SJSA1 (cell line): ENCODE measurements around the gene SPRY2. TPM values are rescaled to one million over a fixed set of nuclear protein-coding genes. Genes with fewer than 3 reads are reported as not detected.
A peak's percentile ranks its signal among the peaks of the same experiment; 100 is the strongest.

Experiments used
- DNase-seq, 2 experiments: peaks; one replicate each; pipeline ENCODE4 v3.0.0-alpha.2; 2015 to 2020; ENCODE audit warnings: low spot score in 2 of 2, low read depth in 1 of 2
- H3K27ac ChIP-seq: fragments of 250-450 bp; sonication (Bioruptor Pico); 2 replicates; pipeline ENCODE4 v1.5.1; 2020; ENCODE audit warnings: mild to moderate bottlenecking, moderate library complexity
- H3K27me3 ChIP-seq: fragments of 250-450 bp; sonication (Bioruptor Pico); replicated peaks from 2 replicates; pipeline ENCODE4 v1.5.1; 2020; ENCODE audit warnings: mild to moderate bottlenecking, moderate library complexity
- H3K36me3 ChIP-seq: fragments of 250-450 bp; sonication (Bioruptor Pico); 2 replicates; pipeline ENCODE4 v1.5.1; 2020; ENCODE audit warnings: mild to moderate bottlenecking
- H3K4me1 ChIP-seq: fragments of 250-450 bp; sonication (Bioruptor Pico); replicated peaks from 2 replicates; pipeline ENCODE4 v1.6.1; 2021; ENCODE audit warnings: mild to moderate bottlenecking
- H3K4me3 ChIP-seq: fragments of 250-450 bp; sonication (Bioruptor Pico); 2 replicates; pipeline ENCODE4 v1.5.1; 2020; ENCODE audit warnings: mild to moderate bottlenecking
- H3K9me3 ChIP-seq: fragments of 250-450 bp; sonication (Bioruptor Pico); replicated peaks from 2 replicates; pipeline ENCODE4 v1.5.1; 2020; ENCODE audit warnings: mild to moderate bottlenecking
- total RNA-seq: library from RNA; depleted of rRNA; stranded (reverse); fragments of >200 nt; shearing (Covaris generic); gene quantifications from 2 replicates; pipeline ENCODE4 v1.2.3, GENCODE V29; 2014

SPRY2 gene
- total RNA-seq, 1 experiment from 2014 or later: 43.3 TPM

DNA sequence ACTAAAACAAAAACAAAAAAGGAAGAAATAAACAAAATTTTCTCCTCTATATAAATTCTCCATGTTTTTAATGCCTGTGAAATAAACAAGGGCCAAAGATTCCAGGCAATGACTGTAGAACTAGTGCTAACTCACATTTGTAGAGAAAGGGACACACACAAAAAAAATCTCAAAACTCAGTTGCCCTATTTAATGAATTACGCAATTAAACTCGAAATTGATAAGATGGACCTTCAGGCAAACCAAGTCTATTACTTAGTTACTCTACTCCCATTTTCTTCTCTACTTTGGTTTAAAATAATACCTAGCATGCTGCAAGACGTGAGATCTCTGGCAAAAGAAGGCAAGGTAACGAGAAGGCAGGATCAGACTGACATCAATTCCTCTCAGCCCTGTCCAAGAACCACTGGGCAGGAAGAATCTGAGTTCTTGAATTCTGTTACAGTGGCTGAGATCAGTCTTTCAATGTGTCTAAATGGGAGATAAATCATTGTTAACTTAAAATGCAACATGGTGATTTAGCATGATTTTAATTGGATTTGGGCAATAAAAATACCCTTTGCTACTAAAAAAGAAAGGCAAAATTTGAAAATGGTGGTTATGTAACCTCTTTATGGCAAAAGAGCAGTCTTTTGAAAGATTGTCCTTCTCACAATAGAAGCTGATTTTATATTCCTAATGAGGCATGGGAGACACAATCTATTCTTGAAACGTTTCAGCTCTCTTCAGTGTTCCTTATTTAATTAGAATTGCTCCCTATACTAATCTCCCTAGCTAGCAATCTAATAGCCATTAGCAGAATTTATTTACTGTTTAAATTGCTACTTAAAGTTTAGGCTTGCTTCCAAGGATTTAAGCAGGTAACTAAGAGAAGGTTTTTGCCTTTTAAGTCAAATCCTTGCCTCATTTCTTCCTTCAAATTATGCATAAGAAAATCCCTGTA, 25.9 kb downstream of the SPRY2 start:
- peaks cover 14% of the 10 kb centered on the region for H3K4me1 ChIP-seq
- DNase-seq: no peak
- no peak overlapping the region for H3K27ac ChIP-seq
- no peaks in the 10 kb centered on the region for H3K36me3 ChIP-seq
- H3K4me3 ChIP-seq: no peak overlapping the region
- H3K9me3 ChIP-seq: no peaks in the 10 kb centered on the region
- H3K27me3 ChIP-seq: no peaks in the 10 kb centered on the region

DNA sequence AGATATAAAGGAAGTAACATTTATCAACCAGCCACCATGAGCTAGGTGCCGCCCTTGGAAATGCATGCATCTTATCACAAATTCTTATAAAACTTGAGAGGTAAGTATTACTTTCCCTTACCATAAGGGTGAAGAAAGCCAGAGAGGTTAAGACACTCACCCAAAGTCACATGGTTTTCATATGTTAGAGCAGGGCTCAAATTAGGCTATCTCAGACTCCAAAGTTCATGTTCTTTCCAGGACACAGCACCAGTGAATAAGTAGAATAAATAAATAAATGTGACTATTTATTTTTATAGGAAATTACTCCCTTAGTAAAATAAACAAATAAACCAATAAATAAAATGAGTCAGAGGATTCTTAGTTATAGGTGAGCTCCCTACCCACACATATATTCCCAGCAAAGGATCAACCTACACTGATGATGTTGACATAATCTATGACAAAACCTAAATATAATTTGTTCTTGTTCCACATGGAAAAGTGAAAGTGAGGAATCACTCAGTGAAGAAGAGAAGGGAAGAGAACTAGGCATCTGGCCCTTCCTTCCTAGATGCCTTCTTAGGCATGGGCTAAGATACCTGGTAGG, 27.2 kb downstream of the SPRY2 start:
- no peak overlapping the region for H3K27ac ChIP-seq
- H3K36me3 ChIP-seq: no peaks in the 10 kb centered on the region
- H3K4me3 ChIP-seq: no peak overlapping the region
- no peaks in the 10 kb centered on the region for H3K9me3 ChIP-seq
- peak in 1 of 2 experiments; percentile 69 for DNase-seq
- no peaks in the 10 kb centered on the region for H3K27me3 ChIP-seq
- H3K4me1 ChIP-seq: peaks cover 14% of the 10 kb centered on the region

DNA sequence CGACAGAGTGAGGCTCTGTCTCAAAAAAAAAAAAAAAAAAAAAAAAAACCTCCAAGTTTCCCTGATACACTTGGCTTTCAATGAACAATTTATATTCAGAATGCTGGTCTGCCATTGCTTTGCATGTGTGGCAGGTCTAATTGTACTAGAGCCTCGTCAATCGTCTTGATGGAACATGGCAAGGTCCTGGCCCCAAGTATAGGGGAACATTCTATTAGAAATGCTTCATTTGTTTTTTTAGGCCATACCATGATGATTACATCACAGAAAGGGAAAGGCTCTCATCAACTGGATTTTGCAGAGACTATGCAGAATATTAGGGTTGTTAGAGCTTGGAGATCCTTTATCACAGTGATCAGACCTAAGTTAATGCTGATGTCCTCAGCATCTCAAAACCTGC, 28.0 kb downstream of the SPRY2 start:
- Histone ChIP-seq H3K27me3 (no peaks in the 10 kb centered on the region), H3K9me3 (no peaks in the 10 kb centered on the region), H3K4me1 (peaks cover 14% of the 10 kb centered on the region), H3K27ac (no peak overlapping the region), H3K4me3 (no peak overlapping the region), H3K36me3 (no peaks in the 10 kb centered on the region)
- DNase-seq: no peak

DNA sequence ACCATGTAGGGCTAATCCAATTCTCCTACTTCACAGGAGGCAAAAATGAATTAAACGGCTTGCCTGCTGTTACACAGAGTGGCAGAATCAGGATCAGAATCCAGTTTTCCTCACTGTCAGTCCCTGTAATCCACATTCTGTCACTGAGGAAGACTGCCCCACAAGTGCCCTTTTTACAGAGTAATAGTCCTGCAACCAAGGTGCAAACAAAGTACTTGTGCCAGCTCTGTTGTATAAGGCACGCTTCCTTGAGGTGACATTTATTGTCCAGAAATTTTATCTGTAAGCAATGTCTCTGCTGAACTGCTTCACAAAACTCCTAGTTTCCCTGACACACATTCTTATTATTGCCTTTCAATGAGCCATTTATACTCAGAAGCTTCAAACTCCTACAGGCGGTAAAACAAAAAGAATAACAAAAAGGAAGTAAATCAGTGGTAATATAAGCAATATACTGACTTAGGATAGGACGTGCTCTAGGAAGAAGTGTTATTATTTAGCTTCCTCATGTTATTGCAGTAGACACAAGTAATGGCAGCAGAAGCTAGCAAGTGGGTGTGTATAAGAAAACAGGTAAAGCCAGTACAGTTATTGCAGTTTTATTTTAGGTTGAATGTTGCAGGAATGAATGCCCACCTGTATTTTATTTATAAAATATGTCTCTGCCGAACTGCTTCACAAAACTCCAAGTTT, 28.8 kb downstream of the SPRY2 start:
- H3K27me3 ChIP-seq: no peaks in the 10 kb centered on the region
- H3K27ac ChIP-seq: no peak overlapping the region
- no peaks in the 10 kb centered on the region for H3K36me3 ChIP-seq
- H3K9me3 ChIP-seq: no peaks in the 10 kb centered on the region
- no peak for DNase-seq
- H3K4me1 ChIP-seq: peaks cover 14% of the 10 kb centered on the region
- H3K4me3 ChIP-seq: no peak overlapping the region

DNA sequence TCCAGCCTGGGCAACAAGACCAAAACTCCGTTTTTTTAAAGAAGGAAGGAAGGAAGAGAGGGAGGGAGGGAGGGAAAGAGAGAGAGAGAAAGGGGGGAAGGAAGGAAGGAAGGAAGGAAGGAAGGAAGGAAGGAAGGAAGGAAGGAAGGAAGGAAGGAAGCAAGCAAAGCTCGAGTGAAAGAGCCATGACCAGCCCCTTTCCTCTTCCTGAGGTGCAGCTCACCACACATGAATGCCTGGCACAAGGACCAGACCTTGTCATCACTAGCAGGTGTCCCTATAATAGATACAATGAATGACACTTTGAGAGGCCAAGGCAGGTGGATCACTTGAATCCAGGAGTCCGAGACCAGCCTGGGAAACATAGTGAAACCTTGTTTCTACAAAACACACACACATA, 31.0 kb downstream of the SPRY2 start:
- Histone ChIP-seq H3K27me3 (no peaks in the 10 kb centered on the region), H3K27ac (no peak overlapping the region), H3K36me3 (no peaks in the 10 kb centered on the region), H3K4me3 (no peak overlapping the region), H3K9me3 (no peaks in the 10 kb centered on the region), H3K4me1 (peaks cover 14% of the 10 kb centered on the region)
- no peak for DNase-seq

DNA sequence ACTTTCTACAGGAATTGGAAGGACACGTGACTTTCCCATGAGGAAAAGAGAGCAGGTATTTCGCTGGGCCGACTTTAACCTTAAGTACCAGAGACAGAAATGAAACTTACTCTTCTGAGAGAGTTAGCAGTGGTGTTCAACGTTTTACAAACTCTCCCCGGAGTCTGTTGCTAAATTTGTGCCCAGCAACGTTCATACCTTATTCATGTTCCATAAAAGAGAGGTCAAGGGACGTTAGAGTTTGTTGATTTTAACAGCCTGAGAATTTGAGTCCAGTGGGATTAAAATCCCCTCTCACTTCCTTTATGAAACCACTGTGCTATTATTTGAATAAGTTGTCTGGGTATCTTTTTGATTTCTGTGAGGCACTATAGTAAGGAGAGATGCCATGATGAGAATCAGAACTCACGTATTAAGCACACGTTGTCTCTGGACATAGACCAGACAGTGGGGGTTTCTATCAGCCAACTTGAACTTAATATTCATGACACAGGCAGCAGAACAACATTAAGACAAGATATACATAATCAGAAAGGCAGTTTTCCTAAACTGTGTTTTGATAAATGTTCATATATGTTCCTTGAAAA, 33.4 kb downstream of the SPRY2 start:
- Histone ChIP-seq H3K9me3 (no peaks in the 10 kb centered on the region), H3K4me3 (no peak overlapping the region), H3K4me1 (no peaks in the 10 kb centered on the region), H3K36me3 (no peaks in the 10 kb centered on the region), H3K27ac (no peak overlapping the region), H3K27me3 (no peaks in the 10 kb centered on the region)
- no peak for DNase-seq

GRCh38 chr13:80306337-80306972, 34.5 kb downstream of the SPRY2 start:
- Histone ChIP-seq H3K36me3 (no peaks in the 10 kb centered on the region), H3K4me3 (no peak overlapping the region), H3K9me3 (no peaks in the 10 kb centered on the region), H3K27me3 (no peaks in the 10 kb centered on the region), H3K4me1 (no peaks in the 10 kb centered on the region), H3K27ac (no peak overlapping the region)
- DNase-seq: no peak

GRCh38 chr13:80305737-80306136, 35.2 kb downstream of the SPRY2 start:
- no peak for DNase-seq
- H3K27ac ChIP-seq: no peak overlapping the region
- no peaks in the 10 kb centered on the region for H3K27me3 ChIP-seq
- H3K4me3 ChIP-seq: no peak overlapping the region
- no peaks in the 10 kb centered on the region for H3K9me3 ChIP-seq
- H3K36me3 ChIP-seq: no peaks in the 10 kb centered on the region
- H3K4me1 ChIP-seq: no peaks in the 10 kb centered on the region

GRCh38 chr13:80303225-80303811, 37.6 kb downstream of the SPRY2 start:
- Histone ChIP-seq H3K4me3 (no peak overlapping the region), H3K9me3 (no peaks in the 10 kb centered on the region), H3K27ac (no peak overlapping the region), H3K36me3 (no peaks in the 10 kb centered on the region), H3K27me3 (no peaks in the 10 kb centered on the region), H3K4me1 (no peaks in the 10 kb centered on the region)
- no peak for DNase-seq

- H3K4me3 ChIP-seq: no peak overlapping the region
- H3K9me3 ChIP-seq: no peaks in the 10 kb centered on the region
Observed at GRCh38 chr13:80299046-80299445, 41.9 kb downstream of the SPRY2 start.

DNA sequence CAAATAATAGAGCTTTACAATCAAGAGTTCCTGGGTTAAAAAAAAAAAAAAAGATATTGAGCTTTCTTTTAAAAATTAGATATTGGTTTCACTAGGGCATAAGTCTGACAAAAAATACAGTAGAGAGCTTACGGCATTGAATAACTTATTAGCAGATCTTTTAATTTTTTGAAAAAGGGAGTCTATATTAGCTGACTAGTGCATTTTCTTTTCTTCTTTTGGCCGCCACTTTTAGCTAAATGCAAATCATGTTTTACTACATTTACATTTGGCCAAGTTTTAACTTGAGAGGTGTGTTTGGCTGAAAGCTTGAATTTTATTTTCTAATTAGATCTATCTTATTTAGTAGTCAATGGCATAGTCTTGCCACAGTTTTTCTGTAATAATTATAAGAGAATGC, 43.4 kb downstream of the SPRY2 start:
- H3K27ac ChIP-seq: no peak overlapping the region
- no peaks in the 10 kb centered on the region for H3K36me3 ChIP-seq
- no peaks in the 10 kb centered on the region for H3K4me1 ChIP-seq
- no peaks in the 10 kb centered on the region for H3K9me3 ChIP-seq
- H3K4me3 ChIP-seq: no peak overlapping the region
- no peaks in the 10 kb centered on the region for H3K27me3 ChIP-seq
- DNase-seq: no peak

More at GRCh38 chr13:80299046-80299445, 41.9 kb downstream of the SPRY2 start:
- Histone ChIP-seq H3K27me3 (no peaks in the 10 kb centered on the region), H3K4me1 (no peaks in the 10 kb centered on the region), H3K27ac (no peak overlapping the region), H3K36me3 (no peaks in the 10 kb centered on the region)
- no peak for DNase-seq

GRCh38 chr13:80297094-80297493, 43.8 kb downstream of the SPRY2 start:
- Histone ChIP-seq H3K4me3 (no peak overlapping the region), H3K9me3 (no peaks in the 10 kb centered on the region), H3K4me1 (no peaks in the 10 kb centered on the region), H3K36me3 (no peaks in the 10 kb centered on the region), H3K27me3 (no peaks in the 10 kb centered on the region), H3K27ac (no peak overlapping the region)
- no peak for DNase-seq

- H3K4me1 ChIP-seq: no peaks in the 10 kb centered on the region
- no peaks in the 10 kb centered on the region for H3K36me3 ChIP-seq
- no peaks in the 10 kb centered on the region for H3K27me3 ChIP-seq
- H3K9me3 ChIP-seq: no peaks in the 10 kb centered on the region
- DNase-seq: no peak
- no peak overlapping the region for H3K27ac ChIP-seq
- H3K4me3 ChIP-seq: no peak overlapping the region
Observed at GRCh38 chr13:80296638-80297037, 44.3 kb downstream of the SPRY2 start.
